Measurements from ENCODE around the gene TMUB1. TPM values are rescaled to one million over a fixed set of nuclear protein-coding genes. Genes with fewer than 3 reads are reported as not detected.

TMUB1 gene
- total and polyA plus RNA-seq, 9 of the 15 experiments (the other 6 are each of a cell fraction or from before 2014, with no cell fraction given): 0.14 to 241 (median 74.1) TPM

GRCh38 chr7:151085691-151086620 lies 2.7 kb upstream of the TMUB1 start, which contains the start of gene AGAP3 (continued):
- TF ChIP-seq REST (IDR thresholded peaks at IDR 0.05; ENCODE audit: borderline replicate concordance) (no peak), REST (CRISPR knock-in tag; IDR thresholded peaks at IDR 0.05; ENCODE audit: low read depth) (peak; percentile 71; the same call in 1 of the 2 replicates), POLR2B (IDR thresholded peaks at IDR 0.05; ENCODE audit: low read depth, partially characterized antibody) (peak; percentile 94), SOX6 (IDR thresholded peaks at IDR 0.05) (peak; percentile 8; the same call in 1 of the 2 replicates), NR4A1 (CRISPR knock-in tag; IDR thresholded peaks at IDR 0.05) (no peak), NR4A1 (tag; IDR thresholded peaks at IDR 0.05) (peak; percentile 75), JUND (IDR thresholded peaks at IDR 0.05; ENCODE audit: borderline replicate concordance, low read depth, low read length) (no peak), JUND (tag; IDR thresholded peaks at IDR 0.05; ENCODE audit: borderline replicate concordance, low read depth, low read length) (no peak; the same call in 2 of the 3 replicates), TRIM24 (IDR thresholded peaks at IDR 0.05) (peak in 1 of 2 experiments; percentile 48; a peak in 1 of 4 replicates), HDAC6 (IDR thresholded peaks at IDR 0.05; ENCODE audit: low read depth, low read length) (0 out of 2 replicates have a peak, but pooled peaks have one; percentile 65), HBP1 (CRISPR knock-in tag; IDR thresholded peaks at IDR 0.05) (0 out of 2 replicates have a peak, but pooled peaks have one; percentile 3), ELF2 (CRISPR knock-in tag; IDR thresholded peaks at IDR 0.05) (peak; percentile 80), CREB3L1 (IDR thresholded peaks at IDR 0.05; ENCODE audit: borderline replicate concordance, low read depth) (peak; percentile 25; the same call in 1 of the 2 replicates), CBX5 (IDR thresholded peaks at IDR 0.05; ENCODE audit: borderline replicate concordance, low read depth) (0 out of 2 replicates have a peak, but pooled peaks have one; percentile 74)

Measured in K562 (cell line).